GM19395 (cell line): ENCODE measurements around the gene P3R3URF.

Experiments
- ATAC-seq: cut with Tn5 transposase; IDR thresholded peaks from one replicate; pipeline ENCODE4 v1.9.1; 2021; ENCODE audit warnings: mild to moderate bottlenecking, moderate library complexity; ENCODE audit not compliant: unreplicated experiment

P3R3URF gene

DNA sequence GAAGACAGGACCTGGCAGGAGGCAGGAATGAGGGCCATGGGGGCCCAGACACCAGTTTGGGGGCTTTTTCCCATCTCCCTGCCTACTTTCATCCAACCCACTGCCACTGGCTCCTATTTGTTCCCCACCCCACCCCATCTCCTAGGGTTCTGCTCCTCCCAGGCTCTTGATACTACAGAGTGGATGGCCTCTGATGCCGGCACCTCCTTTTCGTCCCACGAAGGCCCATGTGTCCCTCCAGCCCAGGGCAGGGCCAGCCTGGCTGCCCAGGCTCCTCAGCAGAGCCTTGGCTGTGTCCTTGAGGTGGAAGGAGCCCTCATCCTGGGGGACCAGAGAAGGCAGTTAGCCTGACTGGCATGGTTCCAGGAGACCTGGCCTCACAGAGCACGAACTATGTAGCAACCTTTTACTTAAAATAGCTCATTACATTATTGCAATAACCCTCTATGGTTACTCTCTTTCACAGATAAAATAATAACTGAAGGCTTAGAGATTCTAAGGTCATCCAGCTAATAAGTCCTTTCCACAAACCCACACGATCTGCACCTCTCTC lies 18.4 kb upstream of the P3R3URF start:
- ATAC-seq: no peak

DNA sequence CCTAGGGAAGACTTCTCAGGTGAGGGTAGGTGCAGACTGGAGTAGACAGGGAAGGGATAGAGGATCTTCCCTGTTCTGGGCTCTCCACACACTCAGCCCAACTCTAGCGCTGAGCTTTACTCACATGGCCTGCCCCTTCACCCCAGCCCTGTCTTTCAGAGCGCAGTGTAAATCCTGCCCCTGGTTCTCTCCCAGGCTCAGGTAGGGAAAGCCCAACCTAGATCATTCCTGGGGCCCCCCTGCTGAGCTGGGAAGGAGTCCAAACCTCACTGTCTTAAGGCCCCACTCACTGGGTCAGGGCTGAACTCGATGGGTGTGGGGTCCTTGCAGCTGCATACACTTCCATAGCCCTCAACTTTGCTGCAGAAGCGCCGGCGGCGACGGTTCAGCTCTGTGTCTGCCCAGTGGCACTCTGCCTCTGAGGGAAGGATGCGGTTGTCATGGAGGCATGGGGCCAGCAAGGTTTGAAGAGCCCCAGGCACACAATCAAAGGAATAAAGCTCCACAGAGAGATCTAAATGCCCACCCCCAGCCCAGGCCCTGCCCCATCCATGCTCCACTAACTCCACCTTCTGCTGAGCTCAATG lies 17.8 kb upstream of the P3R3URF start:
- ATAC-seq: no peak

GRCh38 chr1:46193285-46193684 lies 17.0 kb upstream of the P3R3URF start:
- no peak for ATAC-seq

DNA sequence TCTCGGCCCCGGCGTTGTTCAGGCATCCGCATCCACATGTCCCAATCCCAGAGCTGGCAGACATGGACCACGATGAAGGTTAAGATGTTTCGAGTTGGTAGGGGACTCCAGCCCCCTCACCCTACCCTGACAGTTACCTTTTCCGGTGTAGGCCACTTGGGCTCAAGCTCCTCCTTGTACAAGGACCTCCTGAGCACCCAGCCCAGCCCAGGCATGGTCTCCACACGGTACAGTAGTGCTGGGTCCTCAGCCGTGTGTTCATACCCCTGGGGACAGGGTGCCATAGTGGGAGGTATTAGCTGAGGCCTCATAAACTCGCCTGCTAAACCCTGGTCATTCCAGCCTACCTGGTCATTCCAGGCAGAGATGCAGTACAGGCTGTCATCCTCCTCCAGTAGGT lies 15.9 kb upstream of the P3R3URF start:
- ATAC-seq: no peak

- ATAC-seq: no peak
These were observed 14.9 kb upstream of the P3R3URF start for GRCh38 chr1:46191033-46191701.

GRCh38 chr1:46190539-46190938 lies 14.3 kb upstream of the P3R3URF start:
- ATAC-seq: no peak

DNA sequence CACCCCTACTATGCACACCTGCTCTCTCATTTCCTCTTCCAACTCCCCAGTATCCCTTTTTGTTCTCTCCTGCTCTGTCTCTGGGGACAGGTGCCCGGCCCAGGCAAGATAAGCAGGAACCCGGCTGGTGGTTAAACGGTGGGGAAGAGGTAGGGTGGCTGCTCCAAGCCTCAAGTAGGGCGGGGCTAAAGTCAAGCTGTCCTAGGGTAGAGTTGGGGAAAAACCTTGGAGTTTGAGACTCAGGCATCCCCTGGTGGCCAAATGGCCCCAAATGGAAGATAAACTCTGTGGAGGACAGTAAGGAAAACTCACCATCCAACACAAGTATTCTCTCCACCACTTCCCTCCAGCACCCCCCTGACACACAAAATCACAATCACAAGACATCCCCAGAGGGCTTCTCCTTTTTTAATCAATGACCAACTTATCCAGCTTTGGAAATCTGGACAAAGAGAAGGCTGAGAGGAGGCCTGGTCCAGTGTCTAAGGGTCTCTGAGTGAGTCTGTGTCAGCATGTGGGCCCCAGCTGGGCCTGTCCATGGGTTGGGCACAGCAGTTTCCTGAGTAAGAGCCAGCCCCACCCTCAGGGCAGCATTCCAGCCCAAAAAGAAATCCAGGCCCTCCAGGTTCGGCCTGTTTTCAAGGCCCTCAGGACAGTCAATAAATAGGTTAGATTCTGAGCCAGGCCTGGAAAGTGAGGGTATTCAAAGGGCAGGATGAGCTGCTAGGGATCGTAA lies 12.2 kb upstream of the P3R3URF start:
- no peak for ATAC-seq

DNA sequence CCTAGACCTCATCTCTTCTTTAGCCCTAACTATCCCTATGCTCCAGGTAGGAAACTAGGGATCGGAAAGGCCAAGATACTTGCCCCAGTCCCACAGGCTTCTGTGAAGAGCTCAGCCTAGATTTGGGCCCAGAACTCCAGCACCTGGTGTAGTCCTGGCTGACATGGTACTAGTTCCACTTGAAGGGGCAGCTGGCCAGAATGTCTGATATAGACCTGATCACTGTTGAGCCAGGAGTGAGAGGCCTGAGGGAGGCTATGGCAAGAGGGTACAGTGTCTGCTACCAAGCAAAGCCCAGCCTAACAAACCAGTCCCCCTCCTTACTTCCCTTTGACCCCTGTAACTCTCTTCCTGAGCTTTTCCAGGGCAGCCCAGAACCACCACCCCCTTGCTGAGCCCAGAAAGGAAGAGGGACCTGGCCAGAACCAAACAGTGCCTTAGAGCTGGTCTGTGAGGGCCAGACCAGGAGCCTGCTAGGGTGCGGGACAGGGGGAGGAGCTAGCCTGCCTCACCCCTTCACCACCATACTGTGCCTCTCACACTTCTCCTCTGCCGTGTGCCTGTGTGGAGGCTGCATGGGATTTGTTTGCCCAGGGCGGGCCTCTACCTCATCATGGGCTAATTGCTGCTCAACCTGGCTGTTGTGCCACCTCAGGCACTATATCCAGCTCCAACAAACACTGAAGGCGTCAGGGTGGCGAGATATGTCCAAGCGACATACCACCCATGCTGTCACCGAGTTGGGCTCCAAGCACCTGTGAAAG lies 11.0 kb upstream of the P3R3URF start:
- ATAC-seq: no peak

GRCh38 chr1:46186076-46186475 lies 9.8 kb upstream of the P3R3URF start:
- ATAC-seq: no peak

DNA sequence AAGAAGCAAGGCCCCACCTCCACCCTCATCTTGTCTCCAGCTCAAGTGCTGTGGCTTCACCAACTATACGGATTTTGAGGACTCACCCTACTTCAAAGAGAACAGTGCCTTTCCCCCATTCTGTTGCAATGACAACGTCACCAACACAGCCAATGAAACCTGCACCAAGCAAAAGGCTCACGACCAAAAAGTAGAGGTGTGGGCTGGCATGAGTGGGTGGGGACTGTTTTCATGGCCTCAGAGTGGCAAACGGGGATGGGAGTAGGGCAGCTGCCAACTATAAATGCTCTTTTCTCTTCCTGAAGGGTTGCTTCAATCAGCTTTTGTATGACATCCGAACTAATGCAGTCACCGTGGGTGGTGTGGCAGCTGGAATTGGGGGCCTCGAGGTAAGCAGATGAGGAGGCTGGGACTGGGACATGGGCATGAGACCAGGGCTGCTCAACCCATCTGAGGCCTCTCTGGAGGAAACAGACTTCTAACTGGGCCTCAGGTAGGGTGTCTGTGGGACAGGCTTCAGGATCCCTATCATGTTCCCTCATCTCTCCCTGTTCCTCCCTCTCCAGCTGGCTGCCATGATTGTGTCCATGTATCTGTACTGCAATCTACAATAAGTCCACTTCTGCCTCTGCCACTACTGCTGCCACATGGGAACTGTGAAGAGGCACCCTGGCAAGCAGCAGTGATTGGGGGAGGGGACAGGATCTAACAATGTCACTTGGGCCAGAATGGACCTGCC lies 8.8 kb upstream of the P3R3URF start:
- ATAC-seq: no peak

- no peak for ATAC-seq
These were observed 7.8 kb upstream of the P3R3URF start for GRCh38 chr1:46183926-46184557.

- no peak for ATAC-seq
These were observed 7.0 kb upstream of the P3R3URF start for GRCh38 chr1:46183079-46183847.

DNA sequence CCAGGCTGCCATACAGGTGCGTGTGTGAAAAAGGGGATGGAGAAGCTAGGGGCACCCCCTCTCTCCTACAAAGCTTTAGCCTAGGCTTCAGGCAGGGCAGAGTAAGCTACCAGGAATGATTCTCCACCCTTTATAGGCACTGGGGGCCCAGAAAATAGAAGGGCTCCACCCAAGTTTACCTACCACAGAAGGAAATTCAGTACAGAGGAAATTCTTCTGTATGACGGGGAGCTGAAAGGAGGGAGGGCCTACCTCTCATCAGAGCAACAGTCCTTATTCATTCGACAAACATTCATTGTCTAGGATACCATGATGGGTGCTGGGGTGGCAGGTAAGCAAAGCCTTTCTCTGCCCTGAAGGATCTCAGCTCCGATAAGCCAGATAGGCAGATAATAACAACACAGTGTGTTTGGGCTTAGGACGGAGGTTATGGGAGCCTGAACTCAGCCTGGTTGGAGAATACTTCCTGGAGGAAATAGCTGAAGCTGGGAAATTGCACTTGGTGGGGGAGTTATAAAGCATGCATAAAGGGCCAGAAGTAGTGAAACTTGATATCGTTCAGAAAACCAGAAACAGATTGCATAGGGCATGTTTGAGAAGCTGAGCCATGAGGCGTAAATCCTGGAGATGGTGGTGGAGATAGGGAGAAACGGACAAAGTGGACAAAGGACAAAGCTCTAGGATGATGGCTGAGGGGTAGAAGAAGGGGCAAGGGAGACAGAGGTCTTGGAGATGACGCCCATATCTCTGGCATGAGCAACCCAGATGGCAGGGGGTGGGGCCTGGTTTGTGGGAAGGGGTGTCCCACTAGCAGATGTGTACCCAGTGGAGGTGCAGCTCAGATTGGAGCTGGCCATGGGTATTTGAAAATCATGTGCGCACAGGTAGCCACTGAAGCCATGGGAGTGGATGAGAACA lies 5.3 kb upstream of the P3R3URF start:
- ATAC-seq: no peak

- ATAC-seq: no peak
These were observed 3.9 kb upstream of the P3R3URF start for GRCh38 chr1:46180082-46180616.

DNA sequence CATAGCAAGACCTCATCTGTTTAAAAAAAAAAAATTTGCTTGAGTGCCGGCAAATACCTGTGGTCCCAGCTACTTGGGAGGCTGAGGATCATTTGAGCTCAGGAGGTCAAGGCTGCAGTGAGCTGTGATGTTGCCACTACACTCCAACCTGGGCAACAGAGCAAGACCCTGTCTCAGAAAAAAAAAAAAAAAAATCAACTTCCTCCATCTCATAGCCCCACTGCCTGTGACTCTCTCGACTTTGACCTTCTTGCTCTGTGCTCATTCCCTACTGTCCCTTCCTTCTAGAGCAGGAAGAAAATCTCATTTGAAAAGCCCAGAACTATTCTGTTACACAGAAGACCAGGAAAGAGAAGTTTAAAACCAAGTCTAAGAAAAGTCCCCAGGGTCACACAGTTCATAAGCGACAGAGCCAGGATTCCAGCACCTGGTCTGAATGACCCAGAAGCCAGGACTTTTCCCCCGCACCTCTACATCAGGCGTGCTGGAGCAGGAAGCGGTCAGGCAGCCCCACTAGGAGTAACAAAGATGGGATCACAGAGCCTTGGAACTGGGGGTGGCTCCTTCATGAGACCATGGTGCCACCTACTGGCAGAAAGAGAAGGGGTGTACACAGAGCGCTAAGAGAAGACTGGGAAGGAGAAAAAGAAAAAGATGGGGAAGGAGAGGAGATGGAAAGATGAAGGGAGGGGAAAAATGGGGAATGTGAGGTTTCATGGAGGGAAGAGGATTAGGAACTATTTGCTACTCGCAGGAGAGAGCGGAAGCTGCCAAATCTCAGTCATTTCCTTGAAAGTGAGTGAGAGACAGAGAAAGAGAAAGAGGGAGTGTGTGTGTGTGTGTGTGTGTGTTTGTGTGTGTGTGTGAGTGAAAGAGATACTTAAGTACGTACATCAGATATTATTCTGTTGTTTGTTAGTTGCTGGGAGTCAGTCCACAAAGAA lies 3.1 kb upstream of the P3R3URF start:
- no peak for ATAC-seq

DNA sequence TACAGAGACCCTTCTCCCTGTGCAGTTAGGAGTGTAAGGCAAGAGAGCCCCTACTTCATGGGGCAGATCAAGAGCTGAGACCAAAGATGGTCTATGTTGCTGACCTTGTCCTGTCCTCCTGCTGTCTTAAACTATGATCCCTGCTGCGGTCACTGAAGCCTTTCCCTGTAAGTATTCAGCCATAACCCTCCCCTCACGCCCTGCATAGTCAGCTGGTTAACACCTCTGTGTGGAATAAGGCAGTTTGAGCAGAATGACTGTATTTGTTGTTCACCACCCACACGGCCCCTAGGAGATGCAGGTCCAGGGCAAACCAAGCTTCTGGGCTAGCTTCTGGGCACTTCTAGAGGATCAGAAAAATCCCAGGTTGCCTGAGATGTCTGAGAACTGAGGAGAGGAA lies 1.0 kb downstream of the P3R3URF start:
- no peak for ATAC-seq
